ENCODE results near the gene CTNNBL1.

The CTNNBL1 gene

DNA sequence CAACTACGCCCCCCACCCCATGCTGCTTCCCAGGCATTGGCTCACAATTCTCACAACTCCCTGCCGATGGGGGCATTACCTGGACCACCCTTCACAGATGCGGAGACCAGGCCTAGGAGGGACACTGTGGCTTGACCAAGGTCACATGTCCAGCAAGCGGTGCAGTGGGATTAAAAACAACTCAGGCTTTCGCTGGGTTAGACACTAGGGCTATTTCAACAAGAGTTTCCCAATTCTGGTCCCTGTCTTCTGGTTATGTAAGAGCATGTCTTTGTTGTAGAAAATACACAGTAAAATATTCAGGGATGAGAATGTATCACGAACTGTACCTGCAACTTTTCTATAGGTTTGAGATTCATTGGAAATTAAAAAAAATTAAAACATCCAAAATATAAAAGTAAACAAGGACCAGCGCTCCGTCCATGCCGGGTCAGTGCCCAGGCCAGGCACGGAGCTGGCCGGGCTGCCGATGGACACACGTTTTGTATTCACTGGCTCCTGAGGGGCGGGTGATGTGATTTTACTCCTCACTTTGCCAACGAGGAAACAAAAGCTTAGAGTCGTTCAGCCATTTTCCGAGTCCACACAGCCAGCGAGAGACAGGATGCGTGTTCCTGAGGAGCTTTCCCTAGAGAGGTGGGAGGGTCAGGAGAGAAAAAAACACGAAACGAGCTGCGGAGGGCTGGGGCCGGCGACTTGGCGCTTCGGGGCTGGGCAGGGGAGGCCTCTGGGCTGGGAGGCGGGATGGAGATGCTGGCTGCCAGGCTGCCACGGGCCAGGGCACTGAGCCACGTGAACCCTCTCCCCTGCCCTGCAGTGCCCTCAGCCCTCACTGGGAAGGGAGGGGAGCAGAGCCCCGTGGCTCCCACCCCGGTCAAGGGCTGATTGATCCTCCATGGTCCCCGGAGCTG, 192.0 kb downstream of the CTNNBL1 start:
- no peak for DNase-seq

DNA sequence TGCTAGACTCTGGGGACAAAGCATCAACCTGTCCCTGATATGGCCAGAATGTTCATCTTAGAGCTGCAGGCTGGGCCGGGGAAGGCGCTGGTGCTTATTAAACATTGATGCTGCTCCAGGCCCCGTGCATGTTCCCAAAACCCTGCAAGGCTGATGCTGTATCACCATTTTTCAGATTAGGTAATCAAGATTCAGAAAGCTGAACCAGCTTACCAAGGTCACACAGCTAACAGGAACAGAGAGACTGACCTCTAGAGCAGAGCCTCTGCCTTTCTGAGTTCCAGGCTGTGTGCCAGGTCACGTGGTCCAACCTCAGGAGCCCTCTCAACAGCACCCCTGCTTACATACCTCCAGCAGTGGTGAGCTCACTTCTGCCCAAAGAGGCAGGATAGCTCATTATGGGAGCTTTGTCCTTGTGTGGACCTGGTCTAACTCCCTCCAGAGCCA, 193.0 kb downstream of the CTNNBL1 start:
- DNase-seq: no peak

DNA sequence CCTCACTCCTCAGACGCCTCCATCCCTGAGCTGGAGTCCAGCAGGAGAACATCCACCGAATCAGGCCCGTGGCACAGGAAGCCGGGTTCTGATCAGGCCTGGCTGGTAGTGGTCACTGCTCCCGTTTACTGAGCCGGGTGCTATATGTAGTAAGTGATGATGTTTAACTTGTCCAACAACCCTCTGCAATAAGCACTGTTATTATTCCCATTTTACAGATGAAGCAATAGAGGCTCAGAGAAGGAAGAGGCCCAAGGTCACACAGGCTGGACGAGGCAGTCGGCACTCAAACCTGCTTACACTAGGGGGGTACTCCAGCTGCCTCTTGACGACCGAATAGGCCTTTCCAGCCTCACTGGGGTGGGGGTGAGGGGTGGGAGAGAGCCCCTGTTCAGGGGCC, 194.8 kb downstream of the CTNNBL1 start:
- no peak for DNase-seq

DNA sequence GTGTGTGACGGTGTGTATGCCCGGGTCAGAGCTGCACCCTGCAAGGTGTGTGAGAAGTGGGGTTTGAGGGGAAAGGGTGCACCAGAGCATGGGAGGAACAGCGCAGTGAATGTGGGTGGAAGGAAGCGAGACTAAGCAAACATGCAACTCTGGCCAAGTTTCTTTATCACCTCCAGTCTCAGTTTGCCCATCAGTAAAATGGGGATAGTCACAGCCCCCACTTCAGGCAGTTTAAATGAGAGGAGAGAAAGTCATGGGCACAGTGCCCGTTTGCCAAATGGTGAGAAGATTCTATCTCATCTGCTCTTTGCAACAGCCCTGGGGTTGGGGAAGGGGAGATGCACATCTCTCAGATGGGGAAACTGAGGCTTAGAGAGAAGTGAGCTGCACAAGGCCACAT, 196.3 kb downstream of the CTNNBL1 start:
- DNase-seq: no peak

- DNase-seq: no peak
Measured at GRCh38 chr20:37890643-37891042, 196.8 kb downstream of the CTNNBL1 start.

- DNase-seq: no peak
Measured at GRCh38 chr20:37892001-37892400, 198.2 kb downstream of the CTNNBL1 start.

- no peak for DNase-seq
Measured at GRCh38 chr20:37893566-37894241, 199.9 kb downstream of the CTNNBL1 start.

DNA sequence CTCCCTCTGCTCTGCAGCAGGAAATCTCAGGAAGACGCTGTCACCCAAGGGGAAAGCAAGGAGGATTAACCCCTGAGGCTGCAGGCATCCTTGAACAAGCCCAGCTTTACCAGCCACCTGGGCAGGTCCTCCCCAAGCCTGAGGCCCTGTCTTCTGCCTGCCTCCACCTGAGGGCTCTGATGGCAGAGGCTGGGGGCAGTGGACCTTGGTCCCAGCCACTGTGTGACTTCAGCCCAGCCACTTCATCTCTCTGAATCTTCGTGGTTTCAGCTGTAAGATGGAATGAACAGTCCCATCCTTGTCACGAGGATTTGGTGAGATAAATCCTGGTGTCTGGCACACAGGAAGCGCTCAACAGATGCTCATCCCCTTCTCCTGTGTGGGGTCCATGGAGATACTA, 200.6 kb downstream of the CTNNBL1 start:
- no peak for DNase-seq

- no peak for DNase-seq
Measured at GRCh38 chr20:37895166-37895565, 201.3 kb downstream of the CTNNBL1 start.

GRCh38 chr20:37896932-37897548, 203.2 kb downstream of the CTNNBL1 start:
- DNase-seq: no peak

DNA sequence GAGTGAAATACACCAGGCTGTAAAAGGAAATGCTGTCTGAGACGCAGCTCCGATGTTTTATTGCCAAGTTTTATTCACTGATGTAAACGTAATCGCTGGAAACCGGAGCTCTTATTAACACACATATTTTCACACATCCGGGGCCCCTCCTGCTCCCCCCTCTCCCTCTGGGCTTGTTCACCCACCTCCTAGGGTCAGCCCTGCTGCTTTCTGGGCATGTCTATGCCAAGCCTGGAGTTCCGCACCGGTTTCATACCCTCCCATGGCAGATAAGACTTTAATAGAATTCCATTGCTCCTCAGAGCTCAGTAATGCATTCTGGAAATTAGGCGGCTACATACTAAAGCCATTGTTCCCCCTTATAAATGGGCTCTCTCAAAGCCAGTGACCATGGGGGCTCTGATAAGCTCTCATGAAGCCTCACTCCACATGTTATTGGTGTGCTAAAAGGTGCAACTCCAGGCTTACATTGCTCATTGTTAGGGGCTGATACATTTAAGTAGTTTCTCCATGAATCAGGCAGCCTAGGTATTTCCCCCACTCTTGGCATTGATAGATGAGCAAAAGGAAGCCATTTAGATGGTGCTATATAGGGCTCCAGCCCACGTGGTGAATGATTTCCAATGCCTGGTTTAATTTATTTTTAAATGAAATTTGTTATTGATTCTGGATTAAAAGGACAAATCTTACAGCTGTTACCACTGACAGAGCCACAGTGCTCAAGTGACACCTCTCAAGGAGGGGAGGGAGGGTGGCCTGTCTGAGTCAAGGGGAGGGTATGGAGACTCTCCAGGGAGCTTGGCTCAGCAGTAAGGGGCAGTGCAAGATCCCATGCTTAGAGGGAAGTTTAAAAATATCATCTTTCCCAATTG, 204.6 kb downstream of the CTNNBL1 start:
- no peak for DNase-seq

DNA sequence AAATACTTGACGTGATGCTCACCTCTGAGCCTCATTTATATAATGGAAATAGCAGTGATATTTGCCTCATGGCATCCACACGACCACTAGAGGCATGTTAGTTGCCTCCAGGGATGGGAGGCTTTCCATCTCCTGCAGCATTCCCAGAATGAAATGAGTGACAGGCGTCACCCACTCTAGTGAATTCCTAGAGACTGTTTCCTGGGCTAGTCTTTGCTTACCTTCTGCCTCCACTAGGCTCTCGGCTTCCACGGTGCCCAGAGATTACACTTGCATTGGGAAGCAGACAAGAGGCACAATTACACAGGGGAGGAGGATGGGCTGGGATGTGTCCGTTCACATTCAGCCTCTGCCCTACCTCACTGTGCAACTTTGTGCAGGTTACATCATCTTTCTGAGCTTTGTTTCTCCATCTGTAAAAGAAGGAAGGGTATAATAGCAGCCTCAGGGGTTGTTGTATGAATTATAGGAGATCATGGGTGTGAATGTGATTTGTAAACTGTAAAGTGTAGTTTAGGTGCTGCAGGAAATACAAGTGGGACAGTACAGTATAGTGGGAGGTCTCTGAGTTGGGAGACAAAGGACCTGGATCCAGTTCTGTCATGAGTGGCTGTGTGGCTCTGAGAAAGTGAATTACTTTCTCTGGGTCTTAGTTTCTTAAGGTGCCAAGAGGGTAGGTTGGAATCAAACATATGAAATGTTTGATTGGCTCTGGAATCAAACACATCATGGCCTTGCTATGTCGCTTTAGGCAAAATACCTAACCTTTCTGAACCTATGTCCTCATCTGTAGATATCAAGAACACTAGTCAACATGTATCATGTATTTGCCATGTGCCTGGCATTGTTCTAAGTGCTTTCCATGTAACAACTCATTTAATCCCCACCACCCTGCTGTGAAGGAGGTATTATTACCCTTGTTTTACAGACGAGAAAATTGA, 205.5 kb downstream of the CTNNBL1 start:
- no peak for DNase-seq

- no peak for DNase-seq
Measured at GRCh38 chr20:37901240-37901639, 207.4 kb downstream of the CTNNBL1 start.

DNA sequence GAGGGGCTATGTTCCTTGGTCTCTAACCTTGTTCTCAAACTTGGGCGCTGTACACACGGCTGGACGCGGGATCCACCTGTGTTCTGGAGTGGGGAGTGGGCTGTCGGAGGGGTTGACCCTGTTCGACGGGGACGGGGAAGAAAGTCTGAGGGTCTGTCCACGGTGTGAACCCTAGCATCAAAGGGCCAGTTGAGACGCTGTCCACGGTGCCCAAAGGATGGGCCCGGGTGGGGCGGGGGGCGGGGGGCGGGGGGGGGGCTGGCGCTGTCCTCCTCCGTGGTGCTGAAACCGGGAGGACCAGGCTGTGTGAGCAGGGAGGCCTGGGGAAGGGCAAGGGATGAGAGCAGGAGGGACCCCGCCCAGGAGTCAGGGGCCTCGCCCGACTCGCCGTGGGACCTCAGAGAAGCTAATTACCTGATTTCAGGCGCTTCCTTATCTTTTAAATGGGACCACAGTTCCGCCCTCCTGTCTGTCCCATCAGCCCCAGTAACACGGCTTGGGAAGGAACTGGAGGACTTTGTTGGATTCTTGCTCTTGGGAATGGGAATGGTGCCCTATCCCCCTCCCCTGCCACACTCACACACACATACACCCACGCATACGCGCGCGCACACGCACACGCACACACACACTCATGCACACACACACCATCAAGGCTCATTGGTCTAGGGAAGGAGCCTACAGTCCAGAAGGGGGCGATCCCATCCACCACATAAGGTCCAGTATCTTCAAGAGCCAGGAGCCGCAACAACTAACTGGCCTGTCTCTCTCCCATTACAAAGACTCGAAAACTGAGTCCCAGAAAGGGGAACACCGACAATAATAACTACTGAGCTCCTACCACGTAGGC, 208.0 kb downstream of the CTNNBL1 start:
- DNase-seq: no peak

GRCh38 chr20:37902504-37903313, 208.9 kb downstream of the CTNNBL1 start, which contains the start of gene VSTM2L:
Gene VSTM2L (plus strand): TSS chr20:37903127. CDS start chr20:37903351, 224 bp downstream.
- DNase-seq: no peak

DNA sequence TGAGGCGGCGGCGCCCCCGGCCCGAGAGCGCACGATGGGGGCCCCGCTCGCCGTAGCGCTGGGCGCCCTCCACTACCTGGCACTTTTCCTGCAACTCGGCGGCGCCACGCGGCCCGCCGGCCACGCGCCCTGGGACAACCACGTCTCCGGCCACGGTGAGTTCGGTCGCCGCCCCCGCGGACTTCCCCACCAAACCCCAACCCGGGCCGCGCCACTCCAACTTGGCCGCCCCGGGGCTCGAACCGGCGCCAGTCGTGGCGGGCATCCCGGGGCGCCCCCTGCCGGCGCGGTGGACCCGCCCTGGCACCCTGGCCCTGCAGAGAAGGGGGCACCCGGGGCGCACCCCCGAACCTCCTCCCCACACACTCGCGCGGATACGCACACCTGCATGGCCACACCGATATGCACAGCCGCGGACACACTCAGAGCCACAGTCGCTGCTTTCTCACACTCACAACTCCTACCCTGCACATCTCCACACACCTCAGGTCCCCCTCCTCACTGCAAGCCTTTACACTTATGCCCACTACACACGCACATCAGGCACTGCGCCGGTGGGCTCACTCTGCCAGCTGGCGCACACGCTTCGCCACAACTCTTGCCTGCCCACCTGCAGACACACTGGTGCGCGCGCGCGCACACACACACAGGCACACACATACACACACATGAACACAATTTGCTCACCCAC, 209.6 kb downstream of the CTNNBL1 start:
- DNase-seq: no peak

DNA sequence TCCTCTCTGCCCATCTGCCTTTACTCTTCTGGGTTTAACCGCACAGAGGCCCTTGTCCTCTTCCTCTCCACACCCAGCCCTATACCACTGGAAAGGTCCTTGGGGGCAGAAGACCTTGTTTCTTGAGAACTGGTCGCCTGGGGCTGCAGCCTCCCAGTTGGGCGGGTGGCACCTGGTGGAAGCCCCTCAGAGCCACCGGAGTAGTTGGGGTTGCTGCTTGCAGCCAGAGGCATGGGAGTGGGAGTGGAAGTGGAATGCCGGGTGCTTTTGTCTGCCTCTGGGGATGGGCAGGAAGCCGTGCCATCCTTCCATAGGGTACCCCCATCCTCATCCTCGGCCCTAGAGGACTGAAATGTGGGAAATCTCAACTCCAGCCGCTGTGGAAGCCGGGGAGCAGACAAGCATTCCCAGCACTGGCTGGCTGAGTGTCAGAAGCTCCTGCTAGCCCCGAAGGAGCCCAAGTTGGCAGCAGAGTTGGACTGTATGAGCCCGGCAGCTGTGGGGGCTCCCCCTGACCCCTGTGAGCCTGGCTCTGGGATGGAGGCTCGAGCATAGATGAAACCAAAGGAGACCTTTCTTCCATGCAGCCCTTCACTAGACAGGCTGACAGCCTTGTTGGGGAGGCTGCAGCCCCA, 210.3 kb downstream of the CTNNBL1 start:
- no peak for DNase-seq

DNA sequence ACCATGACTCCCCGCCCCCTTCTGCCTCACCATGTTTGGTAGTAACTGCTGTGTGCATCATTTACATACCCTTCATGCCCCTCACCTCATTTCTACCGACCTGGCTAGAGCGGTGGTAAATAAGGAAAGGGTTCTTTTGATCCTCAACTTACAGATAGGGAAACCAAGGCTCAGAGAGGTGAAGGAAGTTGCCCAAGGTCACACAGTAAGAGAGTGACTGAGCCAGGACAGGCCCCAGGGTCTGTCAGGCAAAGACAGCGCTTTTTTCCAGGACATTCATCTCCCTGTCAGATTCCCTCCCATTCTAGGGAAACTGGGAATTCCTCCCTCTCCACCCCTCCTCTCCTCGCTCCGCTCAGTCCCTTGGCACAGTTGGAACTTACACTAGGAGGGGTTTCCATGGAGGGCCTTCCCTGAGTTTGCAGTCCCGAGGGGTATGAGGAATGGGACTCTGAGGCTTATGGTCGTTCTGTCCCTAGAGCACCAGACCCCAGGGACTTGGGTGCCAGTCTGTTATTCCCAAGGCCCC, 211.1 kb downstream of the CTNNBL1 start:
- no peak for DNase-seq

Measured in activated T-cell treated with anti-CD3 and anti-CD28 coated beads, Interleukin-2, amount 50 U/mL, for 1 hour (primary cell).